ENCODE measurements around the gene GLTP.

GRCh38 chr12:109808876-109809646 is 71.3 kb downstream of the GLTP start:
- TF ChIP-seq HNRNPUL1 (IDR thresholded peaks at IDR 0.05; ENCODE audit: low read depth, low read length) (no peak), POLR2A (IDR thresholded peaks at IDR 0.05; ENCODE audit: insufficient read depth in 1 of 2, low read depth in 2 of 2, low read length in 2 of 2) (no peak), ZNF609 (CRISPR knock-in tag; IDR thresholded peaks at IDR 0.05; ENCODE audit: borderline replicate concordance) (no peak), CTCF (CRISPR knock-in tag; IDR thresholded peaks at IDR 0.05) (no peak)
